PC-3 (cell line): Measurements from ENCODE around the gene C9orf72. TPM values are rescaled to one million over a fixed set of nuclear protein-coding genes. Genes with fewer than 3 reads are reported as not detected.

Experiments
- ATAC-seq: fragments of 200-7000 bp; cut with Tn5 transposase; 2 replicates; pipeline ENCODE4 v1.9.1; 2020; ENCODE audit warnings: mild to moderate bottlenecking, moderate library complexity
- BruUV-seq: library from RNA; stranded (reverse); fragments of 400-500 nt; replicated peaks from 2 replicates; lab custom pipeline; 2021; lab: Mats Ljungman, UMichigan
- CTCF ChIA-PET: fragments of 300-600 bp; sonication (Branson Sonifier 250); formaldehyde crosslinking; loops from one replicate; lab custom pipeline; 2022; ENCODE audit warnings: antibody characterized with exemption; lab: Charles Lee
- POLR2A ChIA-PET: fragments of 300-600 bp; sonication (Branson Sonifier 250); formaldehyde crosslinking; loops from one replicate; lab custom pipeline; 2022; ENCODE audit warnings: antibody characterized with exemption; ENCODE audit not compliant: unreplicated experiment; lab: Charles Lee
- DNase-seq: peaks from one replicate; pipeline ENCODE4 v3.0.0-alpha.2; 2015
- H2AFZ ChIP-seq: fragments of 300-600 bp; sonication (generic); 2 replicates; pipeline ENCODE4 v1.6.0; 2016; ENCODE audit warnings: antibody characterized with exemption, low read length
- H3F3A ChIP-seq: fragments of 300-600 bp; sonication (generic); one replicate; pipeline ENCODE4 v1.6.0; 2017; ENCODE audit warnings: antibody characterized with exemption, low read length, control low read depth, mild to moderate bottlenecking; ENCODE audit not compliant: unreplicated experiment
- H3K27ac ChIP-seq: fragments of 300-600 bp; sonication (generic); 2 replicates; pipeline ENCODE4 v1.5.1; 2016; ENCODE audit warnings: mild to moderate bottlenecking, low read length
- H3K27me3 ChIP-seq: fragments of 300-600 bp; sonication (generic); 2 replicates; pipeline ENCODE4 v1.6.1; 2016; ENCODE audit warnings: low read length, mixed read lengths
- H3K36me3 ChIP-seq: fragments of 300-600 bp; sonication (generic); 2 replicates; pipeline ENCODE4 v1.6.1; 2016; ENCODE audit warnings: low read depth, mixed run types, low read length, mixed read lengths
- H3K4me1 ChIP-seq: fragments of 300-600 bp; sonication (generic); 2 replicates; pipeline ENCODE4 v1.5.1; 2016; ENCODE audit warnings: low read length; ENCODE audit not compliant: insufficient read depth
- H3K4me2 ChIP-seq: fragments of 300-600 bp; sonication (generic); 2 replicates; pipeline ENCODE4 v1.6.0; 2016; ENCODE audit warnings: low read length
- H3K4me3 ChIP-seq: fragments of 300-600 bp; sonication (generic); 2 replicates; pipeline ENCODE4 v1.5.1; 2016; ENCODE audit warnings: mild to moderate bottlenecking, low read length, mixed read lengths
- H3K79me2 ChIP-seq: fragments of 300-600 bp; sonication (generic); 2 replicates; pipeline ENCODE4 v1.6.1; 2017; ENCODE audit warnings: low read length, mixed read lengths
- H3K9ac ChIP-seq: fragments of 300-600 bp; sonication (generic); 2 replicates; pipeline ENCODE4 v1.6.0; 2016; ENCODE audit warnings: mild to moderate bottlenecking, low read length
- H3K9me2 ChIP-seq: fragments of 300-600 bp; sonication (generic); replicated peaks from 2 replicates; pipeline ENCODE4 v1.6.1; 2016; ENCODE audit warnings: mixed run types, low read length, mixed read lengths
- H3K9me3 ChIP-seq: fragments of 300-600 bp; sonication (generic); 2 replicates; pipeline ENCODE4 v1.6.1; 2016; ENCODE audit warnings: low read length, mixed read lengths
- H4K20me1 ChIP-seq: fragments of 300-600 bp; sonication (generic); 2 replicates; pipeline ENCODE4 v1.6.1; 2016; ENCODE audit warnings: low read length, mixed read lengths
- EZH2 ChIP-seq: fragments of 300-600 bp; sonication (generic); IDR thresholded peaks from one replicate; pipeline ENCODE4 v1.6.1; 2017; ENCODE audit warnings: antibody characterized with exemption, mild to moderate bottlenecking, low read length; ENCODE audit not compliant: unreplicated experiment
- EZH2phosphoT487 ChIP-seq: fragments of 300-600 bp; sonication (generic); IDR thresholded peaks from 2 replicates; pipeline ENCODE4 v1.6.1; 2018; ENCODE audit warnings: mild to moderate bottlenecking, antibody characterized with exemption, low read length, borderline replicate concordance
- intact Hi-C: fragments of 100-400 bp; cut with micrococcal nuclease; formaldehyde crosslinking; loops from 2 replicates; pipeline ENCODE4 v1.9.0; 2023
- total RNA-seq: library from RNA; depleted of rRNA; stranded (reverse); fragments of >200 nt; gene quantifications from 2 replicates; pipeline ENCODE4 v1.2.3, GENCODE V29; 2014
- TF ChIP-seq, protein P1 (sequence below): fragments of 300-600 bp; sonication (generic); conservative IDR thresholded peaks from 2 replicates; pipeline ENCODE4 v1.5.1; 2017; ENCODE audit warnings: antibody characterized with exemption, low read depth, mild to moderate bottlenecking, low read length

The C9orf72 gene
- total RNA-seq, 1 experiment from 2014 or later = 10.4 TPM

DNA sequence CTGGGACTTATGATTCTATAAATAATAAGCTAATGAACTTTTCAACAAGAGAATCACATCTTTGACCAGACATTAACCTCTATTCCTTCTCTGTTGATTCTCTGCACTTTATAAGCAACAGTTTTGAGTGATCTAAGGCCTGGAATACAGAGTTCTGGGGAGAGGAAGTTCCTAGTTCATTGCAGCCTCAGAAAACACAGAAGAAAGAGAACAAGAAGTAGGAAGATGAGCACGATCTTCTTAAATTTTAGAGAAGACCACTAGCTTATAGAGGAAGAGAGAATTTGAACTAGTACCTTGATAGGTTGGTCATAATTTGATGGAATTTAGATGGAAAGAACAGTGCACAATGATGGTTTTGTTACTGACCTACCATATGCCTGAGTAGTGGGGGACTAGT is 8.5 kb upstream of the C9orf72 start:
- no peak overlapping the region for H3K9ac ChIP-seq
- no peaks in the 10 kb centered on the region for H3K27me3 ChIP-seq
- H3K4me1 ChIP-seq = no peaks in the 10 kb centered on the region
- H3K9me3 ChIP-seq = no peaks in the 10 kb centered on the region
- CTCF ChIA-PET = no interaction called here
- H3K27ac ChIP-seq = no peak overlapping the region
- no TSS peak for BruUV-seq
- no peaks in the 10 kb centered on the region for H3K79me2 ChIP-seq
- H3F3A ChIP-seq = no peaks in the 10 kb centered on the region
- H4K20me1 ChIP-seq = no peaks in the 10 kb centered on the region
- intact Hi-C loops = no loop called here
- H2AFZ ChIP-seq = no peak overlapping the region
- H3K9me2 ChIP-seq = no peaks in the 10 kb centered on the region
- no peak overlapping the region for H3K4me3 ChIP-seq
- DNase-seq = no peak
- TF ChIP-seq EZH2 = no peak
- TF ChIP-seq, protein P1, sequence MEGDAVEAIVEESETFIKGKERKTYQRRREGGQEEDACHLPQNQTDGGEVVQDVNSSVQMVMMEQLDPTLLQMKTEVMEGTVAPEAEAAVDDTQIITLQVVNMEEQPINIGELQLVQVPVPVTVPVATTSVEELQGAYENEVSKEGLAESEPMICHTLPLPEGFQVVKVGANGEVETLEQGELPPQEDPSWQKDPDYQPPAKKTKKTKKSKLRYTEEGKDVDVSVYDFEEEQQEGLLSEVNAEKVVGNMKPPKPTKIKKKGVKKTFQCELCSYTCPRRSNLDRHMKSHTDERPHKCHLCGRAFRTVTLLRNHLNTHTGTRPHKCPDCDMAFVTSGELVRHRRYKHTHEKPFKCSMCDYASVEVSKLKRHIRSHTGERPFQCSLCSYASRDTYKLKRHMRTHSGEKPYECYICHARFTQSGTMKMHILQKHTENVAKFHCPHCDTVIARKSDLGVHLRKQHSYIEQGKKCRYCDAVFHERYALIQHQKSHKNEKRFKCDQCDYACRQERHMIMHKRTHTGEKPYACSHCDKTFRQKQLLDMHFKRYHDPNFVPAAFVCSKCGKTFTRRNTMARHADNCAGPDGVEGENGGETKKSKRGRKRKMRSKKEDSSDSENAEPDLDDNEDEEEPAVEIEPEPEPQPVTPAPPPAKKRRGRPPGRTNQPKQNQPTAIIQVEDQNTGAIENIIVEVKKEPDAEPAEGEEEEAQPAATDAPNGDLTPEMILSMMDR = no peak
- TF ChIP-seq EZH2phosphoT487 = no peak
- POLR2A ChIA-PET = no interaction called here
- H3K4me2 ChIP-seq = no peak overlapping the region
- no peak for ATAC-seq
- no peaks in the 10 kb centered on the region for H3K36me3 ChIP-seq

DNA sequence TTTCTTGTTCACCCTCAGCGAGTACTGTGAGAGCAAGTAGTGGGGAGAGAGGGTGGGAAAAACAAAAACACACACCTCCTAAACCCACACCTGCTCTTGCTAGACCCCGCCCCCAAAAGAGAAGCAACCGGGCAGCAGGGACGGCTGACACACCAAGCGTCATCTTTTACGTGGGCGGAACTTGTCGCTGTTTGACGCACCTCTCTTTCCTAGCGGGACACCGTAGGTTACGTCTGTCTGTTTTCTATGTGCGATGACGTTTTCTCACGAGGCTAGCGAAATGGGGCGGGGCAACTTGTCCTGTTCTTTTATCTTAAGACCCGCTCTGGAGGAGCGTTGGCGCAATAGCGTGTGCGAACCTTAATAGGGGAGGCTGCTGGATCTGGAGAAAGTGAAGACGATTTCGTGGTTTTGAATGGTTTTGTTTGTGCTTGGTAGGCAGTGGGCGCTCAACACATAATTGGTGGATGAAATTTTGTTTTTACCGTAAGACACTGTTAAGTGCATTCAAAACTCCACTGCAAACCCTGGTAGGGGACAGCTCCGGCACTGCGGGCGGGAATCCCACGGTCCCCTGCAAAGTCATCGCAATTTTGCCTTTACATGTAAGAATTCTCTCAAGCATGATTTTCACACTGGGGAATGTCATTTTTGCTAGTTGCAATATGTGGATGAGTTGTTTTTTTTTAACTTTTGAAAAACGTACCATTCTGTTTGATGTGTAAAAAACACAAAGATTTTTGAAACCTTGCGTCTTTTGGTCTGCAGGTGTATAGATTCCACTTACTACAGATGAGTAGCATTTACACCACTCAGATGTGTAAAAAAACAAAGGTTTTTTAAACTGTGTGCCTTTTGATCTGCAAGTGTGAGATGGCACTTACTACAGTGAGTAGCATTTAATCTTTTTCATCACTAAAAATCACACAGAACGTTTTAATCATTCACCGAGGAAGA is 631 bp upstream of the C9orf72 start:
- Histone ChIP-seq H3K27me3 (no peaks in the 10 kb centered on the region), H3F3A (peaks cover 6% of the 10 kb centered on the region), H3K4me2 (peak overlapping the region; percentile 91), H3K9ac (peak overlapping the region; percentile 86), H3K27ac (peak overlapping the region; percentile 86), H3K4me3 (peak overlapping the region; percentile 89), H2AFZ (peak overlapping the region; percentile 92), H3K9me3 (no peaks in the 10 kb centered on the region), H3K9me2 (no peaks in the 10 kb centered on the region), H3K4me1 (peaks cover 35% of the 10 kb centered on the region), H4K20me1 (no peaks in the 10 kb centered on the region), H3K79me2 (peaks cover 29% of the 10 kb centered on the region), H3K36me3 (no peaks in the 10 kb centered on the region)
- TF ChIP-seq EZH2 = no peak
- TF ChIP-seq, protein P1 = no peak
- no peak for TF ChIP-seq EZH2phosphoT487
- intact Hi-C loops = loop anchor here (1.0 to 10.0 kb wide), 2 partner anchors 52 to 151 kb away; no protein-coding TSS in a partner anchor
- ChIA-PET CTCF (no interaction called here), POLR2A (interaction anchor here (0.6 kb wide), 1 partner anchor 54 kb away, joined by 6 read pairs; no protein-coding TSS in a partner anchor)
- DNase-seq (peak; percentile 97), ATAC-seq (peak; percentile 69)
- TSS peak; percentile 85 for BruUV-seq

DNA sequence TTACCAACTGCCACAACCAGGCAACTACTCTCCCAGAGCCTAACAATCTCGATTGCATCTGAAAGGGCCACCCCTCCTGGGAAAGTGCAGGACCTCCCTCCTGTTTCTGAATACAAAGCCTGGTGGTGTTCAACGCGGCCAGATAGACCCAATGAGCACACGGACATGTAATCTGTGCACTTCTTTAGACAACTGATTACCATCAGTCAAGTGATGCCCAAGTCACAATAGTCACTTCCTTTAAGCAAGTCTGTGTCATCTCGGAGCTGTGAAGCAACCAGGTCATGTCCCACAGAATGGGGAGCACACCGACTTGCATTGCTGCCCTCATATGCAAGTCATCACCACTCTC is 739 bp downstream of the C9orf72 start:
- POLR2A ChIA-PET = interaction anchor here (0.7 kb wide), 1 partner anchor 116 kb away, joined by 4 read pairs; no protein-coding TSS in a partner anchor
- Histone ChIP-seq H3K4me2 (peak overlapping the region; percentile 89), H3K9me2 (no peaks in the 10 kb centered on the region), H3F3A (peaks cover 6% of the 10 kb centered on the region), H3K27me3 (no peaks in the 10 kb centered on the region), H3K9ac (peak overlapping the region; percentile 86), H3K36me3 (no peaks in the 10 kb centered on the region), H3K4me3 (peak overlapping the region; percentile 89), H3K79me2 (peaks cover 42% of the 10 kb centered on the region), H3K4me1 (peaks cover 43% of the 10 kb centered on the region), H2AFZ (peak overlapping the region; percentile 83), H4K20me1 (no peaks in the 10 kb centered on the region), H3K9me3 (no peaks in the 10 kb centered on the region), H3K27ac (peak overlapping the region; percentile 86)
- TF ChIP-seq EZH2 (no peak), EZH2phosphoT487 (no peak)
- TF ChIP-seq, protein P1 = no peak
- CTCF ChIA-PET = no interaction called here
- intact Hi-C loops = loop anchor here (10.0 kb wide), 1 partner anchor 152 kb away; no protein-coding TSS in a partner anchor
- ATAC-seq (peak; percentile 14), DNase-seq (peak; percentile 56)
- TSS peak; percentile 67 for BruUV-seq
